GM21526 (cell line): ENCODE data around the gene ENDOU.

Experiments used
- ATAC-seq: cut with Tn5 transposase; IDR thresholded peaks from one replicate; pipeline ENCODE4 v1.9.1; 2021; ENCODE audit warnings: moderate library complexity; ENCODE audit not compliant: unreplicated experiment, low FRiP score

Gene ENDOU

DNA sequence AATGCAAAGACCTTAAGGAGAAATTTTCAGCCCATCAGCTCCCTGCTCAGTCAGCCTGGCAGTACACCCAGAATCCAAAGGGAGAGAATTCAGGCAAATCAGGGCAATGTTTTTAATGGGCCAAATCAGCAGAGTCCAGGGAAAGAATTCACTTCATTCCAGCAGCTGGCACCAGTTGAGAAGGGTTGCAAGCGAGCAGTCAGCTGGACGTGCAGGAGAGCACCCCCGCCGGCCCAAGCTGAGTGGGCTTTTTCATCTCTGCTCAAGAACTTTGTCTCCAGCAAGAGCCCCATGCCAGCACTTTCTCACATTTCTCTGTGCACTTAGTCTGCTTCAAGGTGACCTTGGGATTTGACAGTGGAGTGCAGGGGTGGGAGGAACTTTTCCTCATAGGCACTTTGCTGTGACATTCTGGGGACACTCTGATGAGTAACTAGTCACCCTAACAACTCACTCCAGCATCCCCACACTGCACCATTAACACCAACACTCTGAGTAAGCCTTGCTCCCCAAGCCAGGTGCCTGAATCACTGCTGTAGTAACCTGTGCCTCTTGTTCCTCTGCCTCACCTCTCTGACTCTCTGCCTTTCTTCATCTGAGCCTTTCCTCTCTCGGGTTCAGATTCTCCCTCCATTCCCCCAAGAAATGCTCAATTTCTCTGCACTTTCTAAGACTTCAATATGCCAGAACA, 2.2 kb downstream of the ENDOU start:
- no peak for ATAC-seq

GRCh38 chr12:47722136-47722834, 3.0 kb downstream of the ENDOU start:
- no peak for ATAC-seq

GRCh38 chr12:47721431-47721973, 3.8 kb downstream of the ENDOU start:
- ATAC-seq = no peak

DNA sequence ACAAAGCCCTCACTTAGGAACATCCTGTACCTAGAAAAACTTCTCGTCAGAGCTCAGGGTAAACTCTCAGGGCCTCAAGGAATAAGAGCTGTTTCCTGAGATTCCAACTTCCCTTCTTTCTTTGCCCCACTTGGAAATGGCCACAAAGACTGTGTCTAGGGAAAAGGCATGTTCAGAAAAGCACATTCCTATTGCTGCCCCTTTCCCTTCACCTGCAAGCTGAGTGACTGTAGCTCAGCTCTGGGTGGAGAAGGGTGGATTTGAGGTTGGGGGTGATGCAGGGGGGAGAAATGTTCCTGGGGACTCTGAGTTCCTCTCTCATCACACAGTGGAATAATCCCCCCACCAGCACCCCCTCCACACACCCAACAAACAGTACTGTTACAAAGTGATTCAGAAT, 6.8 kb downstream of the ENDOU start:
- no peak for ATAC-seq

GRCh38 chr12:47717443-47718193, 7.7 kb downstream of the ENDOU start:
- ATAC-seq = no peak

DNA sequence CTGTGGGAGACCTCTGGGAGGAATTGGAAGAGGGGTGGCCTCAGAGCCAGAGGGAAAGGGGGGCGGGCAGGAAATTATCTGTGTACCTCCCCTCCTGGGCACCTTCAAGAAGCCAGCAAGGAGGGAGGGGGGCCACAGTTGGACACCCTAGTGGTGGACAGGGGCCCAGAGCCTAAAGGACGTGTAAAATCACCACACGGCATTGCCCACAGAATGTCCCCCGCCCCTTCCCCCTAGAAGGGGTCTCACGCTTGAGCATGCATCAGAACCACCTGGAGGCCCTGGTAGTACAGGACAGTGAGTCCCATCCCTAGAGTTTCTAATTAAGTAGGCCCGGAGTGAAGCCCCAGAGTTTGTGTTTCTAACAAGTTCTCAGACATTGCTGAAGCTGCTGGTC, 8.2 kb downstream of the ENDOU start:
- no peak for ATAC-seq

- no peak for ATAC-seq
Observed at GRCh38 chr12:47715877-47716548, 9.3 kb downstream of the ENDOU start.

- ATAC-seq = peak; percentile 70
Observed at GRCh38 chr12:47715393-47715876, 9.9 kb downstream of the ENDOU start.

DNA sequence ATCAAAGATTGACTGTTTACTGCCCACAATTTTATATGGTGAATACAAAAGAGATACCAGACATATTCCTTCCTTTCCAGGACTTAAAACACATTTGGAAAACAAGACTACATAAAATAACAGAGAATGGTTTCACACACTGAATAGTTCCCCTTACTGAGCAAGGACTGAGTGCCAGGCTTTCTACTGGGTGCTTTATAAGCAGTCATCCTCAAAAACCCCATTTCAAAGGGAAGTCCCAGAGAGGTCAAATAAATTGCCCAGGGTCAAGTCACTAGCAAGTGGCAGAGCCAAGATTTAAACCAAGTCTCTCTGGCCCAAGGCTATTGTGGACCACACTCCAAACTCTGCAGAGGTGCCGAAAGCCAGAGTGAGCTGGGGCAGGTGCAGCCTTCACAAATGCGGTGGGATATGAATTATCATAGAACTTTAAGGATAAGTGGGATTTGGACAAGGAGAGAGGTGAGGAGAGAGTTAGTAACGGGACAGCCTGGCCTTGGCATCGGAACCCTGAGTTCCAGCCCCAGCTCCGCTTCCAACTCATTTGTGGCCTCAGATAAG, 10.4 kb downstream of the ENDOU start:
- no peak for ATAC-seq

- ATAC-seq = no peak
Observed at GRCh38 chr12:47712171-47712570, 13.1 kb downstream of the ENDOU start.

DNA sequence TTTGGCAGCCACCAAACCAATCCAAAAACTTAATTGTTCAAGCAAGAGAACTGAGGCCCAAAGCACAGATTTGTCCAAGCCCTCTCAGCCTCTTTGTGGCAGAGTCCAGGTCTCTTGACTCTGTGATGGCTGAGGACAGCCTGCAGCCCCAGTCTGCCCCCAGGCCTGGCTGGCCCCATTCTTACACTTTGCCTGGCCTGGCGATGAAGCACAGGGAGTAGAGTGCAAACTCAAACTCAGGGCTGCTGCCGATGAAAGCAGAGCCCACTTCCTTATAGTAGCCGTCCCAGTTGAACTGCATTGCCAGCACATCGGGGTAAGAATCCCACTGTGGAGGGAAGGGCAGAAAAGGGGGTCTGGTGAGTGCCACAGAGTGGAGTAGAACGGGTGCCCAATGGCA, 13.8 kb downstream of the ENDOU start:
- ATAC-seq = no peak

DNA sequence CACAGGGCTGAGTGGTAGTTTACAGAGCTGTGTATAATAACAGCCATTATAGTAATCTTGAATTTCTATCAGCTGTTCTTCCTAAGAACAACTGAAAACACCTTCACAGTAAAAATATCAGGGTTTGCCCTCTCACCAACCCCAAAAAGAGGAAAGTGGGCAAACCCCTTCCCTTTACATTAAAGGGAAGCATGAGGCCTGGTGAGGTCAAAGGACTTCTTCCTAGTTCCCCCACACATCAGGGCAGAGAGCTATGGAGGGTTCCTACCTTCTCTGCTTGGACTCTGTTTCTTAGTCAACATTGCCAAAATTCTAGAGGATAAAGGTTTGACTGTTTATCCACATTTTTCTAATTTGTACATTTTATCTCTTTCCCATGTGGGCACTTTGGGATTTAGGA, 15.0 kb downstream of the ENDOU start:
- ATAC-seq = no peak

- ATAC-seq = no peak
Observed at GRCh38 chr12:47709671-47710070, 15.6 kb downstream of the ENDOU start.

- no peak for ATAC-seq
Observed at GRCh38 chr12:47709237-47709636, 16.1 kb downstream of the ENDOU start.

- ATAC-seq = no peak
Observed at GRCh38 chr12:47707905-47708543, 17.3 kb downstream of the ENDOU start.

- no peak for ATAC-seq
Observed at GRCh38 chr12:47707355-47707754, 17.9 kb downstream of the ENDOU start.

GRCh38 chr12:47705566-47706425, 19.5 kb downstream of the ENDOU start, which contains the start of gene RPAP3:
Gene RPAP3, minus strand, starts transcription at chr12:47706030. Its CDS starts 3,190 bp downstream, at chr12:47702840.
- peak; percentile 78 for ATAC-seq

GRCh38 chr12:47705229-47705565, 20.1 kb downstream of the ENDOU start:
- ATAC-seq = no peak

DNA sequence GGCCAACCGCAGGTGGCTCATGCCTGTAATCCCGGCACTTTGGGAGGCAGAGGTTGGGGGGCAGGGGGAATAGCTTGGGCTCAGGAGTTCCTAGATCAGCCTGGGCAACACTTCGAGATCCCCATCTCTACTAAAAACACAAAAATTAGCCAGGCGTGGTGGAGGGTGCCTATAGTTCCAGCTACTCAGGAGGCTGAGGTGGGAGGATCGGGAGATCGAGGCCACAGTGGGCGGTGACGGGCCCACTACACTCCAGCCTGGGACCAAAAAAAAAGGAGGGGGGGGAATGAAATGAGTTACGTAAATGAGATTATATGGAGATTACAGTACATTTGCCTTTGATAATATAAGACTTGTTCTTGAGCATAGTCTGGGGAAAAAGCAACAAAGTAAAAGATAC, 20.6 kb downstream of the ENDOU start:
- no peak for ATAC-seq
